ENCODE data around the gene ATP2A3. TPM values are rescaled to one million over a fixed set of nuclear protein-coding genes. Genes with fewer than 3 reads are reported as not detected.

ATP2A3 gene
- total RNA-seq, 3 donors from 2014 or later = 2.6 to 15.1 (median 9.8) TPM

- H3K9me3 ChIP-seq = no peaks in the 10 kb centered on the region
- no peak for DNase-seq (ENCODE audit: low spot score in 2 of 2)
- no peaks in the 10 kb centered on the region for H3K27me3 ChIP-seq
- H3K36me3 ChIP-seq = no peaks in the 10 kb centered on the region
- intact Hi-C loops (cut with DNase I; ENCODE audit: low total_unique reads) = no loop called here
- TF ChIP-seq POLR2A (IDR thresholded peaks at IDR 0.05) (no peak), POLR2AphosphoS5 (IDR thresholded peaks at IDR 0.05) (no peak)
- TF ChIP-seq, protein P1, sequence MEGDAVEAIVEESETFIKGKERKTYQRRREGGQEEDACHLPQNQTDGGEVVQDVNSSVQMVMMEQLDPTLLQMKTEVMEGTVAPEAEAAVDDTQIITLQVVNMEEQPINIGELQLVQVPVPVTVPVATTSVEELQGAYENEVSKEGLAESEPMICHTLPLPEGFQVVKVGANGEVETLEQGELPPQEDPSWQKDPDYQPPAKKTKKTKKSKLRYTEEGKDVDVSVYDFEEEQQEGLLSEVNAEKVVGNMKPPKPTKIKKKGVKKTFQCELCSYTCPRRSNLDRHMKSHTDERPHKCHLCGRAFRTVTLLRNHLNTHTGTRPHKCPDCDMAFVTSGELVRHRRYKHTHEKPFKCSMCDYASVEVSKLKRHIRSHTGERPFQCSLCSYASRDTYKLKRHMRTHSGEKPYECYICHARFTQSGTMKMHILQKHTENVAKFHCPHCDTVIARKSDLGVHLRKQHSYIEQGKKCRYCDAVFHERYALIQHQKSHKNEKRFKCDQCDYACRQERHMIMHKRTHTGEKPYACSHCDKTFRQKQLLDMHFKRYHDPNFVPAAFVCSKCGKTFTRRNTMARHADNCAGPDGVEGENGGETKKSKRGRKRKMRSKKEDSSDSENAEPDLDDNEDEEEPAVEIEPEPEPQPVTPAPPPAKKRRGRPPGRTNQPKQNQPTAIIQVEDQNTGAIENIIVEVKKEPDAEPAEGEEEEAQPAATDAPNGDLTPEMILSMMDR (IDR thresholded peaks at IDR 0.05) = no peak
- no peaks in the 10 kb centered on the region for H3K4me1 ChIP-seq
- H3K4me3 ChIP-seq = no peak overlapping the region
- no peak overlapping the region for H3K27ac ChIP-seq
Measured at GRCh38 chr17:3935825-3936355, 28.3 kb downstream of the ATP2A3 start.

DNA sequence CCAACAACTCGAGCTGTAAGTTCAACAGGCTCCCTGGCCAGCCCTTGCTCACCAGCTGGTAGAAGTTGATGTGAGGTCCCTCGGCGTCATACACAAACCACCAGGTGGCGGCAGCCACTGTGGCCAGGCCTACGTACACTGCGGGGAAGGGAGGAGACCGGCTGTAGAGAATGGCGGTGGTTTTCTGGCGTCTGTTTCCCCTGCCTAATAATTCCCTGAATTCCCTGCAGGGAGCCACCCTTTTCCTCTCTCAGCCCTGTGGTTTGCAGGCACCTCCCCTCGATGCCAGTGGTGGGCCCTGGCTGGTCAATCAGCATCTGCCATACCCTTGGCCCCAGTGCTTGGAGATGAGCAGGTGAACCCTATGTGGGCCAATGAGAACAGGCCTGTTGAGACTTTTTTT is 29.1 kb downstream of the ATP2A3 start:
- DNase-seq (ENCODE audit: low spot score in 2 of 2) = peak; percentile 38 to 78
- Histone ChIP-seq H3K4me3 (no peak overlapping the region), H3K27ac (no peak overlapping the region), H3K4me1 (no peaks in the 10 kb centered on the region), H3K9me3 (no peaks in the 10 kb centered on the region), H3K36me3 (no peaks in the 10 kb centered on the region), H3K27me3 (no peaks in the 10 kb centered on the region)
- no peak for TF ChIP-seq POLR2AphosphoS5 (IDR thresholded peaks at IDR 0.05)
- TF ChIP-seq, protein P1 (IDR thresholded peaks at IDR 0.05) = peak; percentile 26 to 69 (median 63)
- intact Hi-C loops (cut with DNase I; ENCODE audit: low total_unique reads) = no loop called here

- Histone ChIP-seq H3K9me3 (no peaks in the 10 kb centered on the region), H3K27me3 (no peaks in the 10 kb centered on the region), H3K4me1 (no peaks in the 10 kb centered on the region), H3K36me3 (no peaks in the 10 kb centered on the region), H3K27ac (no peak overlapping the region), H3K4me3 (no peak overlapping the region)
- no peak for DNase-seq (ENCODE audit: low spot score in 2 of 2)
- intact Hi-C loops (cut with DNase I; ENCODE audit: low total_unique reads) = no loop called here
- TF ChIP-seq, protein P1 (IDR thresholded peaks at IDR 0.05) = no peak
- TF ChIP-seq POLR2AphosphoS5 (IDR thresholded peaks at IDR 0.05) = no peak
- no peak for TF ChIP-seq POLR2A (IDR thresholded peaks at IDR 0.05)
Measured at GRCh38 chr17:3929764-3930163, 34.5 kb downstream of the ATP2A3 start.

GRCh38 chr17:3929181-3929580 is 35.1 kb downstream of the ATP2A3 start:
- Histone ChIP-seq H3K4me1 (no peaks in the 10 kb centered on the region), H3K9me3 (no peaks in the 10 kb centered on the region), H3K27ac (no peak overlapping the region), H3K36me3 (no peaks in the 10 kb centered on the region), H3K27me3 (no peaks in the 10 kb centered on the region), H3K4me3 (no peak overlapping the region)
- intact Hi-C loops (cut with DNase I; ENCODE audit: low total_unique reads) = no loop called here
- TF ChIP-seq, protein P1 (IDR thresholded peaks at IDR 0.05) = no peak
- no peak for TF ChIP-seq POLR2A (IDR thresholded peaks at IDR 0.05)
- TF ChIP-seq POLR2AphosphoS5 (IDR thresholded peaks at IDR 0.05) = no peak
- no peak for DNase-seq (ENCODE audit: low spot score in 2 of 2)

GRCh38 chr17:3928406-3928805 is 35.8 kb downstream of the ATP2A3 start:
- no peaks in the 10 kb centered on the region for H3K36me3 ChIP-seq
- H3K27ac ChIP-seq = no peak overlapping the region
- no peak for DNase-seq (ENCODE audit: low spot score in 2 of 2)
- no peak overlapping the region for H3K4me3 ChIP-seq
- H3K27me3 ChIP-seq = no peaks in the 10 kb centered on the region
- TF ChIP-seq POLR2AphosphoS5 (IDR thresholded peaks at IDR 0.05) (no peak), POLR2A (IDR thresholded peaks at IDR 0.05) (no peak)
- TF ChIP-seq, protein P1 (IDR thresholded peaks at IDR 0.05) = no peak
- no peaks in the 10 kb centered on the region for H3K9me3 ChIP-seq
- no peaks in the 10 kb centered on the region for H3K4me1 ChIP-seq
- intact Hi-C loops (cut with DNase I; ENCODE audit: low total_unique reads) = no loop called here

Data from breast epithelium (tissue), 4 donors.